ENCODE results near the gene RHOF. TPM values are rescaled to one million over a fixed set of nuclear protein-coding genes. Genes with fewer than 3 reads are reported as not detected.
A peak's percentile ranks its signal among the peaks of the same experiment; 100 is the strongest.

Gene RHOF
- total and polyA plus RNA-seq, 12 donors = 4.1 to 49.5 (median 21.8) TPM

- H3K36me3 ChIP-seq (replicated peaks in 1 of 2) = peaks cover 0 to 41% of the 10 kb centered on the region in 2 donors
- intact Hi-C loops (cut with DNase I) = no loop called here
- H3K9me3 ChIP-seq (replicated peaks in 1 of 3) = no peaks in the 10 kb centered on the region
- no peak for DNase-seq
- no peak for TF ChIP-seq POLR2A (IDR thresholded peaks at IDR 0.05)
- TF ChIP-seq, protein P1, sequence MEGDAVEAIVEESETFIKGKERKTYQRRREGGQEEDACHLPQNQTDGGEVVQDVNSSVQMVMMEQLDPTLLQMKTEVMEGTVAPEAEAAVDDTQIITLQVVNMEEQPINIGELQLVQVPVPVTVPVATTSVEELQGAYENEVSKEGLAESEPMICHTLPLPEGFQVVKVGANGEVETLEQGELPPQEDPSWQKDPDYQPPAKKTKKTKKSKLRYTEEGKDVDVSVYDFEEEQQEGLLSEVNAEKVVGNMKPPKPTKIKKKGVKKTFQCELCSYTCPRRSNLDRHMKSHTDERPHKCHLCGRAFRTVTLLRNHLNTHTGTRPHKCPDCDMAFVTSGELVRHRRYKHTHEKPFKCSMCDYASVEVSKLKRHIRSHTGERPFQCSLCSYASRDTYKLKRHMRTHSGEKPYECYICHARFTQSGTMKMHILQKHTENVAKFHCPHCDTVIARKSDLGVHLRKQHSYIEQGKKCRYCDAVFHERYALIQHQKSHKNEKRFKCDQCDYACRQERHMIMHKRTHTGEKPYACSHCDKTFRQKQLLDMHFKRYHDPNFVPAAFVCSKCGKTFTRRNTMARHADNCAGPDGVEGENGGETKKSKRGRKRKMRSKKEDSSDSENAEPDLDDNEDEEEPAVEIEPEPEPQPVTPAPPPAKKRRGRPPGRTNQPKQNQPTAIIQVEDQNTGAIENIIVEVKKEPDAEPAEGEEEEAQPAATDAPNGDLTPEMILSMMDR (IDR thresholded peaks at IDR 0.05) = no peak
- peak overlapping the region in 1 of 5 donors; percentile 100 for H3K27ac ChIP-seq
- peaks cover 35 to 48% of the 10 kb centered on the region in 2 donors for H3K4me1 ChIP-seq (replicated peaks in 1 of 2)
- no peak overlapping the region for H3K4me3 ChIP-seq
- WGBS, 4 donors = 76 to 89% (median 80%) methylated on average over 4 to 14 of the region's 14 CpGs
- H3K27me3 ChIP-seq = no peaks in the 10 kb centered on the region
Measured at GRCh38 chr12:121807642-121808347, 14.3 kb upstream of the RHOF start.

- Histone ChIP-seq H3K9me3 (replicated peaks in 1 of 3) (no peaks in the 10 kb centered on the region), H3K36me3 (replicated peaks in 1 of 2) (peaks cover 0 to 41% of the 10 kb centered on the region in 2 donors), H3K4me3 (peak overlapping the region in 2 of 4 donors; percentile 7 to 92), H3K4me1 (replicated peaks in 1 of 2) (peaks cover 30 to 49% of the 10 kb centered on the region in 2 donors), H3K27me3 (no peaks in the 10 kb centered on the region), H3K27ac (peak overlapping the region in 2 of 5 donors; percentile 57 to 100)
- WGBS, 4 donors = 35 to 53% (median 39%) methylated on average over 15 to 21 of the region's 21 CpGs
- intact Hi-C loops (cut with DNase I) = no loop called here
- TF ChIP-seq, protein P1 (IDR thresholded peaks at IDR 0.05) = no peak
- TF ChIP-seq POLR2A (IDR thresholded peaks at IDR 0.05) = no peak
- DNase-seq = peak in 3 of 7 donors; percentile 25 to 28 (median 27)
Measured at GRCh38 chr12:121806546-121807423, 13.3 kb upstream of the RHOF start.

GRCh38 chr12:121806009-121806545 is 12.6 kb upstream of the RHOF start:
- H3K4me3 ChIP-seq = peak overlapping the region in 2 of 4 donors; percentile 7 to 92
- no peaks in the 10 kb centered on the region for H3K9me3 ChIP-seq (replicated peaks in 1 of 3)
- intact Hi-C loops (cut with DNase I) = no loop called here
- peak in 2 of 7 donors; percentile 24 to 27 for DNase-seq
- TF ChIP-seq, protein P1 (IDR thresholded peaks at IDR 0.05) = no peak
- H3K27ac ChIP-seq = peak overlapping the region in 2 of 5 donors; percentile 57 to 100
- peaks cover 0 to 41% of the 10 kb centered on the region in 2 donors for H3K36me3 ChIP-seq (replicated peaks in 1 of 2)
- peaks cover 28 to 49% of the 10 kb centered on the region in 2 donors for H3K4me1 ChIP-seq (replicated peaks in 1 of 2)
- H3K27me3 ChIP-seq = no peaks in the 10 kb centered on the region
- 4 to 12% (median 8%) methylated on average over 12 to 16 of the region's 16 CpGs for WGBS, 4 donors

All from adrenal gland (tissue), 12 donors.